HG02938 (cell line): ENCODE data around the gene ANO2.

Experiments used
- ATAC-seq: cut with Tn5 transposase; IDR thresholded peaks from one replicate; pipeline ENCODE4 v1.9.1; 2021; ENCODE audit warnings: mild to moderate bottlenecking, moderate library complexity; ENCODE audit not compliant: unreplicated experiment

ANO2 gene

GRCh38 chr12:5921027-5921909, 23.8 kb downstream of the ANO2 start:
- ATAC-seq: no peak

GRCh38 chr12:5916785-5917290, 28.2 kb downstream of the ANO2 start:
- no peak for ATAC-seq

- ATAC-seq: no peak
These were observed 29.5 kb downstream of the ANO2 start for GRCh38 chr12:5915511-5915910.

GRCh38 chr12:5914387-5915149, 30.5 kb downstream of the ANO2 start:
- ATAC-seq: no peak

GRCh38 chr12:5913387-5913786, 31.7 kb downstream of the ANO2 start:
- no peak for ATAC-seq

- ATAC-seq: no peak
These were observed 32.4 kb downstream of the ANO2 start for GRCh38 chr12:5912437-5913334.

- no peak for ATAC-seq
These were observed 33.0 kb downstream of the ANO2 start for GRCh38 chr12:5912011-5912410.

GRCh38 chr12:5910790-5911548, 34.1 kb downstream of the ANO2 start:
- no peak for ATAC-seq

GRCh38 chr12:5909560-5909959, 35.5 kb downstream of the ANO2 start:
- no peak for ATAC-seq

GRCh38 chr12:5908251-5908650, 36.8 kb downstream of the ANO2 start:
- no peak for ATAC-seq

- no peak for ATAC-seq
These were observed 37.3 kb downstream of the ANO2 start for GRCh38 chr12:5907807-5908206.

- ATAC-seq: no peak
These were observed 39.3 kb downstream of the ANO2 start for GRCh38 chr12:5905757-5906156.

- no peak for ATAC-seq
These were observed 40.1 kb downstream of the ANO2 start for GRCh38 chr12:5904969-5905368.

GRCh38 chr12:5904441-5904840, 40.6 kb downstream of the ANO2 start:
- ATAC-seq: no peak

GRCh38 chr12:5902736-5903135, 42.3 kb downstream of the ANO2 start:
- ATAC-seq: no peak

GRCh38 chr12:5901416-5901815, 43.6 kb downstream of the ANO2 start:
- no peak for ATAC-seq

GRCh38 chr12:5900533-5901205, 44.4 kb downstream of the ANO2 start:
- no peak for ATAC-seq

- ATAC-seq: no peak
These were observed 45.0 kb downstream of the ANO2 start for GRCh38 chr12:5900076-5900475.

GRCh38 chr12:5899675-5900074, 45.4 kb downstream of the ANO2 start:
- ATAC-seq: no peak

- no peak for ATAC-seq
These were observed 46.2 kb downstream of the ANO2 start for GRCh38 chr12:5898874-5899273.
